ENCODE data around the gene RXRG.

Gene RXRG

DNA sequence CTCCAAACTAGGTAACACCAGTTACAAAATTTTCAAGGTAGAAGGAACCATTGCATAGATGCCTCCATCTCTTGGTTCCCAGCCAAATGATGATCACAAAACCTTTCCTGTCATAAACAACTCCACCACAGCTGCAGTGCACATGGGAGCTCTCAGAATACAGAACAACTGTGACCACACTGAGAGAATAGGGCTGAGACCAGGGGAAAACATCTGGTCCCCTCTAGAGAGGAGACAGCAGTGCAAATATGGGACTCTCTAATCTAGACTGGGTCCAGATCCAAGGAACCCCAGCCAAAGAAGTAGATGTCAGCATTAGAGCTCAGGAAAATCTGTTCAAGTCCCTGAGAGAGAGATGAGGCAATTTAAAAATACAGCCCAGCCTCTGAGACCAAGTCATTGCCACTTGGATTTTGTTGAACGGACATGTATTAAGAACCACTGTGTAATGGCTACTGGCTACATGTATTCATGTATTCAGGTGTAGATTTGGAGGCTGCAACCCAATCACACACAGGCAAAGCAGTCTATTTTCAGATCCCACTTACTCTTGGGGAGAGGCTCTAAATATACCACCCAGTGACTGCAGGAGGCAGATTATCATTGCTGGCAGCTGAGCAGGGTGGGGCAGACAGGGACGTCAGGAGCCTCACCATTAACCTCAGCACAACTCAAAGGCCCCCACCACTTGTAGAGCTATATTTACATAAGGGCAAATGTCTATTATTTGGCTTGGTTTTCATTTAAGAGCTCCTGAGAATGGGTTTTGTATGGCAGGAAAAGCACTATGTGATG lies 7.6 kb upstream of the RXRG start:
- TF ChIP-seq, protein P1, sequence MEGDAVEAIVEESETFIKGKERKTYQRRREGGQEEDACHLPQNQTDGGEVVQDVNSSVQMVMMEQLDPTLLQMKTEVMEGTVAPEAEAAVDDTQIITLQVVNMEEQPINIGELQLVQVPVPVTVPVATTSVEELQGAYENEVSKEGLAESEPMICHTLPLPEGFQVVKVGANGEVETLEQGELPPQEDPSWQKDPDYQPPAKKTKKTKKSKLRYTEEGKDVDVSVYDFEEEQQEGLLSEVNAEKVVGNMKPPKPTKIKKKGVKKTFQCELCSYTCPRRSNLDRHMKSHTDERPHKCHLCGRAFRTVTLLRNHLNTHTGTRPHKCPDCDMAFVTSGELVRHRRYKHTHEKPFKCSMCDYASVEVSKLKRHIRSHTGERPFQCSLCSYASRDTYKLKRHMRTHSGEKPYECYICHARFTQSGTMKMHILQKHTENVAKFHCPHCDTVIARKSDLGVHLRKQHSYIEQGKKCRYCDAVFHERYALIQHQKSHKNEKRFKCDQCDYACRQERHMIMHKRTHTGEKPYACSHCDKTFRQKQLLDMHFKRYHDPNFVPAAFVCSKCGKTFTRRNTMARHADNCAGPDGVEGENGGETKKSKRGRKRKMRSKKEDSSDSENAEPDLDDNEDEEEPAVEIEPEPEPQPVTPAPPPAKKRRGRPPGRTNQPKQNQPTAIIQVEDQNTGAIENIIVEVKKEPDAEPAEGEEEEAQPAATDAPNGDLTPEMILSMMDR (IDR thresholded peaks at IDR 0.05; ENCODE audit: insufficient read depth, missing control alignments), result no peak
- FAIRE-seq, result no peak
- no peak for DNase-seq (ENCODE audit: insufficient read length, low spot score)

- TF ChIP-seq, protein P1 (IDR thresholded peaks at IDR 0.05; ENCODE audit: insufficient read depth, missing control alignments), result no peak
- FAIRE-seq, result peak; percentile 100
- no peak for DNase-seq (ENCODE audit: insufficient read length, low spot score)
These were observed 6.8 kb upstream of the RXRG start for GRCh38 chr1:165451691-165452090.

- DNase-seq (ENCODE audit: insufficient read length, low spot score), result no peak
These were observed 4.2 kb upstream of the RXRG start for GRCh38 chr1:165449131-165449530.

DNA sequence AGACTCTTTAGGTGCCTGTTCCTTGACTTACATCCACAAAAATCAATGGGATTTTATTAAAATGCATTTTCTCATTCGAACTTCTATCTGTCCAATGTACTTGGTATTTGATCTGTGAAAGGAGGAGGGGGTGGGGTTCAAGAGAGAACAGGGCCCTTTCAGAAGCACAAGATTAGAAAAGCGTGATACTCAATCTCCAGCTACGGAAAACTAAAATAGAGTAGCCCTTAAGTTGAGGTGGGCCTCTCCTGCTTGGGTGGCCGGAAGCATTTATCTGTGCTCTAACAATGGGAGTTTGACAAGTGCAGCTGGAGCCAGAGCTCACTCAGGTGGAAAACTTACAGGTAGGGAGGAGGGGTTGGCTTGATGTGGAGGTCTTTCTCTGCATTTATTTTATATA lies 462 bp upstream of the RXRG start:
- DNase-seq (ENCODE audit: insufficient read length, low spot score) (no peak), FAIRE-seq (no peak)
- TF ChIP-seq, protein P1 (IDR thresholded peaks at IDR 0.05; ENCODE audit: insufficient read depth, missing control alignments), result no peak

More at GRCh38 chr1:165449131-165449530, 4.2 kb upstream of the RXRG start:
- TF ChIP-seq, protein P1 (IDR thresholded peaks at IDR 0.05; ENCODE audit: insufficient read depth, missing control alignments), result no peak
- FAIRE-seq, result no peak

DNA sequence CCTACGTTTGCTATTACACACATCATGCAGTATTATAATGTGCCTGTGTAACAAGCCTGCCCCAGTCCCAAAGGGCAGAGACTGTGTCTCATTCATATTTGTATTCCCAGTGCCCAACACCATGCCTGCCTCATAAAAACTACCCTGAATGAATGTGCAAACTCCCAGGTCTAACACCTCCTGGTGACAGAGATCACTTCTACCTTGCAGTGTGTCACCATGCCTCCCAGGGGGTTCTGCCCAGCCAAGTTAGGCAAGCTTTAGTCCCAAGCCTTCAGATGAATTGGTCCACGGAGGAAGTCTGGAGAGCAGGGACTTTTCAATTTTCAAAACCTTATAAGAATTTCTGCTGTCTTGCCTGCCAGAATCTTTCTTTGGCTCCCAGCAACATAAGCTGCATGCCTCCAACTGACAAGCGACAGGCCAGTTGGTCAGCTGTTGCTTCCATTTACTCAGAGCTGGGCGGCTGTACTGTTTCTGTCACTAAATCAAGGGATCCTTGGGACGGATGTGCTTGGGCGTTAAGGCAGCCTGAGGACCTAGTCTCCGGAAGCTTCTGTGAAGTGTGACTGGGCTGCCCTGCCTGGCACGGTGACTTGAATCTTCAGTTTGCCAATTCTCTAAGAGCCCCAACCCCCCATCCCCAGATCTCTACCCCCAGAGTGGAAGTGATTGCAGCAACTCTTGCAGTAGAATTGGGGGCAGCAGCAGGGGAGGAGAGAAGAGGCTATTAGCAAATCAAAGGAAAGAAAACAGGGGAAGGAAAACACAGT lies 1.2 kb downstream of the RXRG start:
- FAIRE-seq, result peak; percentile 88
- TF ChIP-seq, protein P1 (IDR thresholded peaks at IDR 0.05; ENCODE audit: insufficient read depth, missing control alignments), result no peak
- DNase-seq (ENCODE audit: insufficient read length, low spot score), result no peak

DNA sequence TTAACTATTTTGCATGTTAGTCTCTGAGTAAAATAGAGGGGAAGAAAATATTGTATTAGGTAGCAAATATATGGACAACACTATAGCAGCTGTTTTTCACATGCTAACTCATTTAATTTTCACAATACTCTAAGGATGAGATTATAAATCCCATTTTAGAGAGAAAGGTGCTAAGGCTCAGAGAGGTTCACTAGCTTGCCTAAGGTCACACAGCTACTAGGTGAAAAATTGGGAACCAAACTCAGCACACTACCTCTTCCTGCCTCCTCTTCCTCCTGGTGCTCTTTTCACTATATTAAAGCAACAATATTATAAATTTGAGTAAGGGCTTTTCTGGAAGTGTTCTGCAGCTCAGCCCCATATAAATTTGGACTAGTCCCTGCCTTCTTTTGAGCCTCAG lies 2.3 kb downstream of the RXRG start:
- FAIRE-seq, result no peak
- TF ChIP-seq, protein P1 (IDR thresholded peaks at IDR 0.05; ENCODE audit: insufficient read depth, missing control alignments), result no peak
- DNase-seq (ENCODE audit: insufficient read length, low spot score), result no peak

DNA sequence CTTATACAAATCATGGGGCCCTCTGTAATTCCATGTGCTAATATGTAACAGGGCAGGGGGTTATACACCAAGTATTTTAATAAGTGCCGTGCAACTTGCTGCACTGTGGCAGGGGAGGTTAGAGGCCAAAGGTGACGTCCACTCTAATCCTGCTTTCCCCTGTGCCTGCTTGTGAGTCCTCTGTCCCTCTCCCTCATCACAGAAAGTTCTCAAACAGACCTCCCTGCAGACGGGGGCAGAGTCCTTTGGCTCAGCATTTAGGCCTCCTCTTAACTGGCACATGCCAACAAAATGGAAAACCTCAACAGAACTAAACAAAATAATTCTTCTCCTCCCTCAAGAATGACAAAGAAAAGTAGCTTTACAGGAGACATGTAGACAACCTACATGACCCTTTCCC lies 2.9 kb downstream of the RXRG start:
- DNase-seq (ENCODE audit: insufficient read length, low spot score) (no peak), FAIRE-seq (no peak)
- TF ChIP-seq, protein P1 (IDR thresholded peaks at IDR 0.05; ENCODE audit: insufficient read depth, missing control alignments), result no peak

Measured in D721Med (cell line).